SK-N-SH (cell line): Measurements from ENCODE around the gene IFI6.

ENCODE experiments used
- CTCF ChIP-seq: fragments of 200-600 bp; sonication (generic); IDR thresholded peaks from 2 replicates; pipeline ENCODE4 v1.6.1; 2017; ENCODE audit warnings: antibody characterized with exemption, mild to moderate bottlenecking, moderate library complexity
- EP300 ChIP-seq, 2 experiments: IDR thresholded peaks; 2 replicates each; pipeline versions ENCODE4 v1.4.0 to v1.6.1; 2012; ENCODE audit warnings: borderline replicate concordance in 1 of 2, low read depth in 1 of 2, low read length in 1 of 2
- FOSL2 ChIP-seq: IDR thresholded peaks from 2 replicates; pipeline ENCODE4 v1.4.0; 2012; ENCODE audit warnings: low read depth, mild to moderate bottlenecking, moderate library complexity, borderline replicate concordance
- GATA2 ChIP-seq: sonication (generic); formaldehyde crosslinking; IDR thresholded peaks from 2 replicates; pipeline ENCODE4 v1.5.0; 2020; ENCODE audit warnings: mild to moderate bottlenecking, missing genetic modification reagents
- MXI1 ChIP-seq: IDR thresholded peaks from 2 replicates; pipeline ENCODE4 v1.6.1; 2012; ENCODE audit warnings: mild to moderate bottlenecking, low read depth, low read length, improper control_type of control experiment
- NRF1 ChIP-seq: IDR thresholded peaks from 2 replicates; pipeline ENCODE4 v1.6.1; 2012; ENCODE audit warnings: low read depth, mild to moderate bottlenecking, low read length
- POLR2AphosphoS5 ChIP-seq: IDR thresholded peaks from 2 replicates; pipeline ENCODE4 v1.6.1; 2012; ENCODE audit warnings: low read depth, low read length
- RCOR1 ChIP-seq: fragments of 150-350 bp; IDR thresholded peaks from 2 replicates; pipeline ENCODE4 v1.6.1; 2017; ENCODE audit warnings: antibody characterized with exemption, low read length
- SIN3A ChIP-seq: IDR thresholded peaks from 2 replicates; pipeline ENCODE4 v1.6.1; 2012; ENCODE audit warnings: low read depth, mild to moderate bottlenecking, low read length, moderate library complexity, borderline replicate concordance
- TAF1 ChIP-seq: IDR thresholded peaks from 2 replicates; pipeline ENCODE4 v1.6.1; 2012; ENCODE audit warnings: low read depth, mild to moderate bottlenecking, low read length, moderate library complexity, borderline replicate concordance
- USF2 ChIP-seq: fragments of 150-350 bp; IDR thresholded peaks from 2 replicates; pipeline ENCODE4 v1.6.1; 2017; ENCODE audit warnings: antibody characterized with exemption, low read length, low read depth, borderline replicate concordance
- TF ChIP-seq, protein P1 (sequence below): IDR thresholded peaks from 2 replicates; pipeline ENCODE4 v1.4.0; 2012; ENCODE audit warnings: low read depth, borderline replicate concordance
- TF ChIP-seq, protein P2 (sequence below): IDR thresholded peaks from 2 replicates; pipeline ENCODE4 v1.4.0; 2012; ENCODE audit warnings: low read depth, borderline replicate concordance
- TF ChIP-seq, protein P3 (sequence below): IDR thresholded peaks from 2 replicates; pipeline ENCODE4 v1.6.1; 2012; ENCODE audit warnings: mild to moderate bottlenecking, low read depth, low read length, moderate library complexity

DNA sequence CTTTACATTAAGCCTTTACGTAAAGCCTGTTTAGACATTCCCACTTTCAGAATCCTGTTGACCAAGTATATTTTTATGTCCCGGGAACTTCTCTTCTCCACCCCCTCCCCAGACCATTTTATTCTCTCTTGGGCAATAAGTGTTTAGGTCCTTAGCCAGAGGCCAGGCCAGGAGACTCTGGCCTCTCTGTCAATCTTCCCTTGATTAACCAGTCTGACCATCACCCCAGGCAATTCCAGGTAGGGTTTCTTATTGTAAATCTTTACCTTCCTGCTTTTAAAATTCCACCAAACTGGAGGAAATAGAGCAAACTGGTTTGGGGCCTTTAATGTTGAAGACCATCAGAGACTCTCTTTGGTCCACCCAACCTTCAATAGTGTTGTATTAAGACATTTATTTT lies 12.2 kb upstream of the IFI6 start:
- TF ChIP-seq NRF1: no peak
- no peak for TF ChIP-seq CTCF
- TF ChIP-seq, protein P1, sequence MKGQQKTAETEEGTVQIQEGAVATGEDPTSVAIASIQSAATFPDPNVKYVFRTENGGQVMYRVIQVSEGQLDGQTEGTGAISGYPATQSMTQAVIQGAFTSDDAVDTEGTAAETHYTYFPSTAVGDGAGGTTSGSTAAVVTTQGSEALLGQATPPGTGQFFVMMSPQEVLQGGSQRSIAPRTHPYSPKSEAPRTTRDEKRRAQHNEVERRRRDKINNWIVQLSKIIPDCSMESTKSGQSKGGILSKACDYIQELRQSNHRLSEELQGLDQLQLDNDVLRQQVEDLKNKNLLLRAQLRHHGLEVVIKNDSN: no peak
- no peak for TF ChIP-seq GATA2 (CRISPR knock-in tag)
- no peak for TF ChIP-seq RCOR1
- no peak for TF ChIP-seq TAF1
- TF ChIP-seq MXI1: no peak
- TF ChIP-seq, protein P2, sequence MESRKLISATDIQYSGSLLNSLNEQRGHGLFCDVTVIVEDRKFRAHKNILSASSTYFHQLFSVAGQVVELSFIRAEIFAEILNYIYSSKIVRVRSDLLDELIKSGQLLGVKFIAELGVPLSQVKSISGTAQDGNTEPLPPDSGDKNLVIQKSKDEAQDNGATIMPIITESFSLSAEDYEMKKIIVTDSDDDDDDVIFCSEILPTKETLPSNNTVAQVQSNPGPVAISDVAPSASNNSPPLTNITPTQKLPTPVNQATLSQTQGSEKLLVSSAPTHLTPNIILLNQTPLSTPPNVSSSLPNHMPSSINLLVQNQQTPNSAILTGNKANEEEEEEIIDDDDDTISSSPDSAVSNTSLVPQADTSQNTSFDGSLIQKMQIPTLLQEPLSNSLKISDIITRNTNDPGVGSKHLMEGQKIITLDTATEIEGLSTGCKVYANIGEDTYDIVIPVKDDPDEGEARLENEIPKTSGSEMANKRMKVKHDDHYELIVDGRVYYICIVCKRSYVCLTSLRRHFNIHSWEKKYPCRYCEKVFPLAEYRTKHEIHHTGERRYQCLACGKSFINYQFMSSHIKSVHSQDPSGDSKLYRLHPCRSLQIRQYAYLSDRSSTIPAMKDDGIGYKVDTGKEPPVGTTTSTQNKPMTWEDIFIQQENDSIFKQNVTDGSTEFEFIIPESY: no peak
- no peak for TF ChIP-seq EP300 (IDR thresholded peaks at IDR 0.05; ENCODE audit: borderline replicate concordance in 1 of 2, low read depth in 1 of 2, low read length in 1 of 2)
- TF ChIP-seq, protein P3, sequence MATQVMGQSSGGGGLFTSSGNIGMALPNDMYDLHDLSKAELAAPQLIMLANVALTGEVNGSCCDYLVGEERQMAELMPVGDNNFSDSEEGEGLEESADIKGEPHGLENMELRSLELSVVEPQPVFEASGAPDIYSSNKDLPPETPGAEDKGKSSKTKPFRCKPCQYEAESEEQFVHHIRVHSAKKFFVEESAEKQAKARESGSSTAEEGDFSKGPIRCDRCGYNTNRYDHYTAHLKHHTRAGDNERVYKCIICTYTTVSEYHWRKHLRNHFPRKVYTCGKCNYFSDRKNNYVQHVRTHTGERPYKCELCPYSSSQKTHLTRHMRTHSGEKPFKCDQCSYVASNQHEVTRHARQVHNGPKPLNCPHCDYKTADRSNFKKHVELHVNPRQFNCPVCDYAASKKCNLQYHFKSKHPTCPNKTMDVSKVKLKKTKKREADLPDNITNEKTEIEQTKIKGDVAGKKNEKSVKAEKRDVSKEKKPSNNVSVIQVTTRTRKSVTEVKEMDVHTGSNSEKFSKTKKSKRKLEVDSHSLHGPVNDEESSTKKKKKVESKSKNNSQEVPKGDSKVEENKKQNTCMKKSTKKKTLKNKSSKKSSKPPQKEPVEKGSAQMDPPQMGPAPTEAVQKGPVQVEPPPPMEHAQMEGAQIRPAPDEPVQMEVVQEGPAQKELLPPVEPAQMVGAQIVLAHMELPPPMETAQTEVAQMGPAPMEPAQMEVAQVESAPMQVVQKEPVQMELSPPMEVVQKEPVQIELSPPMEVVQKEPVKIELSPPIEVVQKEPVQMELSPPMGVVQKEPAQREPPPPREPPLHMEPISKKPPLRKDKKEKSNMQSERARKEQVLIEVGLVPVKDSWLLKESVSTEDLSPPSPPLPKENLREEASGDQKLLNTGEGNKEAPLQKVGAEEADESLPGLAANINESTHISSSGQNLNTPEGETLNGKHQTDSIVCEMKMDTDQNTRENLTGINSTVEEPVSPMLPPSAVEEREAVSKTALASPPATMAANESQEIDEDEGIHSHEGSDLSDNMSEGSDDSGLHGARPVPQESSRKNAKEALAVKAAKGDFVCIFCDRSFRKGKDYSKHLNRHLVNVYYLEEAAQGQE: no peak
- no peak for TF ChIP-seq FOSL2
- no peak for TF ChIP-seq SIN3A
- TF ChIP-seq POLR2AphosphoS5: no peak
- TF ChIP-seq USF2: no peak
